ENCODE measurements around the gene PLXNB3. TPM values are rescaled to one million over a fixed set of nuclear protein-coding genes. Genes with fewer than 3 reads are reported as not detected.

PLXNB3 gene
- total and polyA plus RNA-seq, 2 experiments from 2014 or later = 0.70 to 4.1 TPM

GRCh38 chrX:153812220-153812619 is 48.2 kb downstream of the PLXNB3 start (continued):
- TF ChIP-seq ZNF462 (CRISPR knock-in tag; IDR thresholded peaks at IDR 0.05) = no peak

GRCh38 chrX:153813161-153813560 is 49.1 kb downstream of the PLXNB3 start:
- H3K36me3 Mint-ChIP-seq (ENCODE audit: low read depth) = peaks cover 21% of the 10 kb centered on the region; the same call in 2 of the 3 replicates
- H3K9me3 Mint-ChIP-seq = no peaks in the 10 kb centered on the region
- DNase-seq (ENCODE audit: low spot score) = no peak
- Histone ChIP-seq H3K79me2 (replicated peaks; ENCODE audit: insufficient read depth) (peaks cover 96% of the 10 kb centered on the region), H3F3A (replicated peaks; ENCODE audit: low read depth) (no peaks in the 10 kb centered on the region), H3K9me2 (ENCODE audit: insufficient read depth) (no peaks in the 10 kb centered on the region), H3K4me2 (no peak overlapping the region), H3K36me3 (ENCODE audit: insufficient read depth) (no peaks in the 10 kb centered on the region), H3K27me3 (ENCODE audit: insufficient read depth) (no peaks in the 10 kb centered on the region), H2AFZ (no peak overlapping the region), H3K27ac (ENCODE audit: low read depth) (no peak overlapping the region; the same call in 1 of the 2 replicates), H3K4me3 (no peak overlapping the region), H3K4me1 (ENCODE audit: insufficient read depth) (peaks cover 28% of the 10 kb centered on the region), H4K20me1 (replicated peaks; ENCODE audit: insufficient read depth) (peaks cover 10% of the 10 kb centered on the region)
- no peak overlapping the region for H3K27ac Mint-ChIP-seq
- H3K4me3 Mint-ChIP-seq = no peak overlapping the region; the same call in 2 of the 3 replicates
- H3K27me3 Mint-ChIP-seq (ENCODE audit: insufficient read depth, low read depth, poor library complexity) = peaks cover 7% of the 10 kb centered on the region
- H3K4me1 Mint-ChIP-seq = peaks cover 55% of the 10 kb centered on the region
- no peak for ATAC-seq
- TF ChIP-seq REST (IDR thresholded peaks at IDR 0.05; ENCODE audit: unreplicated experiment) (no peak), JUNB (IDR thresholded peaks at IDR 0.05; ENCODE audit: unreplicated experiment) (no peak), ZNF114 (CRISPR knock-in tag; IDR thresholded peaks at IDR 0.05) (no peak), EZH2 (IDR thresholded peaks at IDR 0.05; ENCODE audit: low read depth, unreplicated experiment) (no peak), CTCF (conservative IDR thresholded peaks at IDR 0.05; ENCODE audit: low read depth in 2 of 2) (no peak), ZNF331 (CRISPR knock-in tag; IDR thresholded peaks at IDR 0.05; ENCODE audit: low read depth) (no peak), STAT1 (IDR thresholded peaks at IDR 0.05; ENCODE audit: unreplicated experiment) (no peak), ETS1 (IDR thresholded peaks at IDR 0.05) (no peak), POLR2AphosphoS5 (IDR thresholded peaks at IDR 0.05; ENCODE audit: low read depth) (no peak), CREB1 (CRISPR knock-in tag; IDR thresholded peaks at IDR 0.05; ENCODE audit: low read depth) (no peak)

Measured in GM23338 (cell line).